Coronary artery (tissue), 2 donors: ENCODE results near the gene SLC23A3.

Source experiments
- DNase-seq: peaks from one replicate; pipeline ENCODE4 v3.0.0-alpha.2; 2017; ENCODE audit warnings: low spot score
- H3K27ac ChIP-seq, 2 donors: fragments of 200-600 bp; sonication (generic); one replicate each; pipeline ENCODE4 v1.5.1; 2016 to 2019
- H3K4me3 ChIP-seq: fragments of 200-600 bp; sonication (generic); 2 replicates; pipeline ENCODE4 v1.5.1; 2016; ENCODE audit warnings: mild to moderate bottlenecking, moderate library complexity
- CTCF ChIP-seq: fragments of 200-600 bp; sonication (generic); IDR thresholded peaks from one replicate; pipeline ENCODE4 v1.5.1; 2019; ENCODE audit warnings: antibody characterized with exemption

SLC23A3 gene

GRCh38 chr2:219178377-219179175 lies 8.7 kb upstream of the SLC23A3 start:
- no peak for DNase-seq
- TF ChIP-seq CTCF = no peak
- Histone ChIP-seq H3K27ac (peak overlapping the region; percentile 92 to 99), H3K4me3 (peak overlapping the region; percentile 95)

- peak; percentile 94 for DNase-seq
- H3K27ac ChIP-seq = peak within 1 kb of the TSS; percentile 92 to 99
- TF ChIP-seq CTCF = no peak
- H3K4me3 ChIP-seq = peak within 1 kb of the TSS; percentile 95
These were observed 7.9 kb upstream of the SLC23A3 start, which contains the start of gene RETREG2 for GRCh38 chr2:219177552-219178376. RETREG2 (plus strand) TSS chr2:219178275; CDS start chr2:219178353, 78 bp downstream.

- peak; percentile 90 for DNase-seq
- H3K4me3 ChIP-seq = peak within 1 kb of the TSS; percentile 95
- TF ChIP-seq CTCF = no peak
- peak within 1 kb of the TSS; percentile 92 to 99 for H3K27ac ChIP-seq
These were observed 7.2 kb upstream of the SLC23A3 start, which contains the start of gene CNPPD1 for GRCh38 chr2:219176818-219177551. CNPPD1 (minus strand) TSS chr2:219176925; CDS start chr2:219176828, 97 bp downstream.

- peak; percentile 81 for DNase-seq
- TF ChIP-seq CTCF = no peak
- H3K27ac ChIP-seq = peak overlapping the region; percentile 92 to 99
- peak overlapping the region; percentile 95 for H3K4me3 ChIP-seq
These were observed 6.3 kb upstream of the SLC23A3 start for GRCh38 chr2:219175928-219176817.

- no peak for DNase-seq
- peak overlapping the region; percentile 92 to 99 for H3K27ac ChIP-seq
- peak overlapping the region; percentile 95 for H3K4me3 ChIP-seq
- TF ChIP-seq CTCF = no peak
These were observed 5.7 kb upstream of the SLC23A3 start for GRCh38 chr2:219175486-219175885.

- TF ChIP-seq CTCF = no peak
- Histone ChIP-seq H3K4me3 (no peak overlapping the region), H3K27ac (no peak overlapping the region)
- no peak for DNase-seq
These were observed 5.0 kb upstream of the SLC23A3 start for GRCh38 chr2:219174801-219175200.
